ENCODE measurements around the gene SMARCA2.

SMARCA2 gene

DNA sequence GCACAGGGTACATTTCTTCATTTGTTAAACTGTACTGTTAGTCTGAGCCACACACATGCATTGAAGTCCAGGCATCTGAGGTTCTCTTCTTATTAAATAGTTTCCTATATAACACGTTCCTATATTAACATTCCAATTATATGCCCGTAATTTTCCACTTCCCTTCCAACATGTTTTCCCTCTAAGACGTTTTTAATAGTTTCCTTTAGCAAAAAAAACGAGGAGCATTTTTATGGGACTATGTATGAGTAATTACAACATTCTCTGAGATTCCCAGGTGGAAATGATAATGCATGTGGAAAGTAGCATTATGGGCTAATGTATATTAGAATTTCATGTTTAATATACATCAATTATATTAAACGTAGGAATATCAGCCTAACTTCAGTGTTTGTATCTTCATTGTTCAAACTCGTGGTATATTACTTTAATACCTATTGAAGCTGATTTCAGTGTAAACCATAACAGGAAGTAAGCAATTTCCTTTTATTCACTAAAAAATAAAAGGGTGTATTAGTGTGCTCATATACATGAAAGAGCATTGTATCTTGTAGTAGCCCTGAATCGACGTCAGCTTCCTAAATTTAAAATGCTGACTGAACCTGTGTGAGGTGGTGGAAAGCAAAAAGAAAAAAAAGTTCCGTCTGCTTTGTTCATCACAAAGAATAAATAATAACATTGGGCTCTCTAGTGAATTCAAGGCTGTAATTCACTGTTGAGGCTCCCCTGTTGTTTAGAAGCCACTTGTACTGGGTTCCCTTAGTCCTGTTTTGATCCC lies 11.3 kb downstream of the SMARCA2 start:
- H3K4me1 ChIP-seq (ENCODE audit: insufficient read depth, low read length) = peaks cover 88% of the 10 kb centered on the region
- no peaks in the 10 kb centered on the region for H3K27me3 ChIP-seq (ENCODE audit: control insufficient read depth in 1 of 2, insufficient read depth in 2 of 2, low read length in 2 of 2)
- no peak overlapping the region for H3K27ac ChIP-seq (ENCODE audit: low read depth, low read length)
- H3K9ac ChIP-seq (ENCODE audit: low read length) = no peak overlapping the region
- no peaks in the 10 kb centered on the region for H3K9me3 ChIP-seq (ENCODE audit: low read length)
- H3K4me3 ChIP-seq (ENCODE audit: low read depth in 1 of 2, low read length in 2 of 2) = no peak overlapping the region
- no peaks in the 10 kb centered on the region for H3K36me3 ChIP-seq (ENCODE audit: insufficient read depth, low read length)

DNA sequence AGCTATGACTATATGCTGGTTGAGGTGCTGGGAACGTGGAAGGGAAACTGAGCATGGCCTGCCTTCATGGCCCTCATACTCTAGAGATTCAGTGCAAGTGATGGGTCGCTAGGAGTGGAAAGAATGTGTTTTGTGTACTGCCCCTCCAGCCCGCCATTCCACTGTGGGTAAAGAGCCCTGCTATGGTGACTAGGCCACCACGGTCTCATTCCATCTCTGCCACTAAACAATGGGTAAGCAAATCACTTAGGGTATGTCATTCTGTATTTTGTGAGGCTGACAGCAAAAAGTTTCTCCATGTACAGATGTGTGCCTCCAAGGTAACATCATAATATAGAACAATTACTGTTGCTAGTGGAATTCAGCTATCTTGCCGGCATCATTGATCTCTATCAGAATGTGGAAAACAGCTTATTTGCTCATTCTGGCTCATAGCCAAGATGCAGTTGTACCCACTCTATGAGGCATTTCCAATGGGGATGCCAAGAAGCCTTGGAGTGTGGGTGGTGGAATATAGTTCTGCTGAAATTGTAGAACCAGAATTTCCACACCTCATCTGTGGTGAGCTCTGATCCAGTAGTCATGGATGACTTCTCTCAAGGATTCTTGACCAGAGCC lies 12.5 kb downstream of the SMARCA2 start:
- Histone ChIP-seq H3K9me3 (ENCODE audit: low read length) (no peaks in the 10 kb centered on the region), H3K27me3 (ENCODE audit: control insufficient read depth in 1 of 2, insufficient read depth in 2 of 2, low read length in 2 of 2) (no peaks in the 10 kb centered on the region), H3K4me3 (ENCODE audit: low read depth in 1 of 2, low read length in 2 of 2) (no peak overlapping the region), H3K9ac (ENCODE audit: low read length) (no peak overlapping the region), H3K27ac (ENCODE audit: low read depth, low read length) (no peak overlapping the region), H3K4me1 (ENCODE audit: insufficient read depth, low read length) (peaks cover 85% of the 10 kb centered on the region), H3K36me3 (ENCODE audit: insufficient read depth, low read length) (peaks cover under 1% of the 10 kb centered on the region)

DNA sequence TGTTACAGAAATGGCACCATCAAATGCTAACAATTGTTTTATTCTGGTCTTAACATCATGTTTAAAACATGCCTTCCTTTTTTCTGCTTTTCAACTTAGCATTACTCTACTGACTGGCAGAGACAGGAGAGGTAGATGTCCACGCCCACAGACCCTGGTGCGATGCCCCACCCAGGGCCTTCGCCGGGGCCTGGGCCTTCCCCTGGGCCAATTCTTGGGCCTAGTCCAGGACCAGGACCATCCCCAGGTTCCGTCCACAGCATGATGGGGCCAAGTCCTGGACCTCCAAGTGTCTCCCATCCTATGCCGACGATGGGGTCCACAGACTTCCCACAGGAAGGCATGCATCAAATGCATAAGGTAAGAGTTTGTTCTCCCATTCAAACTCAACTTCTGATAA lies 13.7 kb downstream of the SMARCA2 start:
- no peak overlapping the region for H3K9ac ChIP-seq (ENCODE audit: low read length)
- H3K9me3 ChIP-seq (ENCODE audit: low read length) = no peaks in the 10 kb centered on the region
- peaks cover 73% of the 10 kb centered on the region for H3K4me1 ChIP-seq (ENCODE audit: insufficient read depth, low read length)
- no peaks in the 10 kb centered on the region for H3K27me3 ChIP-seq (ENCODE audit: control insufficient read depth in 1 of 2, insufficient read depth in 2 of 2, low read length in 2 of 2)
- no peak overlapping the region for H3K27ac ChIP-seq (ENCODE audit: low read depth, low read length)
- peaks cover 12% of the 10 kb centered on the region for H3K36me3 ChIP-seq (ENCODE audit: insufficient read depth, low read length)
- no peak overlapping the region for H3K4me3 ChIP-seq (ENCODE audit: low read depth in 1 of 2, low read length in 2 of 2)

DNA sequence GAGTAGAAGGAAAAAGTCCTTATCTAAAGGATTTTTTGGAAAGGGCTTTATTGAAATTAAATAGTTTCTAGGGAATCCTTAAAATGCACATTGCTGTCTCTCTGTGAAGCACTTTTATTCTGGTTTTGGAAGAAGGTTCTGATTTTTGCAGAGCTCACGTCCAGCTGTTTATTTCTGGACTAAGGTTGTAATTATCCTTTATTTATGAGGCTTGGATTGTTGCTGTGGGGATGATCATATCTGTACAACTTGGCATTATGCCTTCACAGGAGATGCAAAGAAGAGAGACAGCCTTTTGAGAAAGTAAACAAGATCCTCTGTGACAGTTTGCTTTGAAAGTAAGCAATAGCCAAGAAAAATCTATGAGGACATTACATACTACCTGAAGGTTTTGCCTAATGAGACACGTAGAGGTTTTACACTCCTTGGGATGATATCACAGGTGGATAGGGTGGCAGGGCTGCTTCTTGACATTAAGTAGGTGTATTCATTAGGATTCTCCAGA lies 14.6 kb downstream of the SMARCA2 start:
- Histone ChIP-seq H3K27ac (ENCODE audit: low read depth, low read length) (no peak overlapping the region), H3K27me3 (ENCODE audit: control insufficient read depth in 1 of 2, insufficient read depth in 2 of 2, low read length in 2 of 2) (no peaks in the 10 kb centered on the region), H3K9me3 (ENCODE audit: low read length) (no peaks in the 10 kb centered on the region), H3K4me3 (ENCODE audit: low read depth in 1 of 2, low read length in 2 of 2) (no peak overlapping the region), H3K36me3 (ENCODE audit: insufficient read depth, low read length) (peaks cover 19% of the 10 kb centered on the region), H3K4me1 (ENCODE audit: insufficient read depth, low read length) (peaks cover 64% of the 10 kb centered on the region), H3K9ac (ENCODE audit: low read length) (no peak overlapping the region)

DNA sequence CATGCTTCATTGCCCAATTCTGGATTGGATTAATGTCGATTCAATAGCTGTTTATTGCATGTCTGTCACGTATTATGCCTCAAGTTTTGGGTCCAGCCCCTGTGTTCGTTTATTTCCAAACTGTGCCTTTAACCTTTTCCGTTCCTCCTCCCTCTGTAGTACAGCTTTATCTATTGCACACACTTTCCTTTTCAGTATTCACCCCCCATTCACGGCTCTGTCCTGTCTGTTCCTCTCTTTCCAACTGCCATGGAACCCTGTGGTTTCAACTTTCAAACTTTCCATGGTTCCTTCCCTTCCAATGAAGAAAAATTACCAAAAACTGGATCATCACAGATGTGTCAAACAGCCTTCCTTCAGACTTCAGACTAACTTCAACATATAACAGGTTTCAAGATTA lies 17.1 kb downstream of the SMARCA2 start:
- H3K27ac ChIP-seq (ENCODE audit: low read depth, low read length) = no peak overlapping the region
- no peaks in the 10 kb centered on the region for H3K9me3 ChIP-seq (ENCODE audit: low read length)
- peaks cover 41% of the 10 kb centered on the region for H3K4me1 ChIP-seq (ENCODE audit: insufficient read depth, low read length)
- no peak overlapping the region for H3K4me3 ChIP-seq (ENCODE audit: low read depth in 1 of 2, low read length in 2 of 2)
- no peaks in the 10 kb centered on the region for H3K27me3 ChIP-seq (ENCODE audit: control insufficient read depth in 1 of 2, insufficient read depth in 2 of 2, low read length in 2 of 2)
- peaks cover 19% of the 10 kb centered on the region for H3K36me3 ChIP-seq (ENCODE audit: insufficient read depth, low read length)
- no peak overlapping the region for H3K9ac ChIP-seq (ENCODE audit: low read length)

DNA sequence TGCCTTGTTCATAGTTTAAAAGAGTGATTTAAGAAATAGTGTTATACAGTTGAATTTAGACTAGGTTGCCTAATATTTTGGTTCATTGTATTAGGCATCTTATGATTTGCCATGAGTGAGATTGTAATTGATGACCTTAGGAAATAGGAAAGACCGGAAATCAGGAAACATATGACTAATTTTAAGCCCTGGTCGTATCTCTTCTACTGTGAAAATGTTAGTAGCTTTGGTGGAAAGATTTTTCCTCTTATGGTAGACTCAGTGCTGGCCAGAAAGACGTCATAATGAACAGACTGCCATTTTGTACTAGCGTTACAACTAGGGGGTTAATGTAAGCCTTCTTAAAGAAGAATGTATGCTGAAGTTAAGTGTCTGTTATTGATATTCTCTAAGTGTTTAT lies 21.7 kb downstream of the SMARCA2 start:
- H3K4me1 ChIP-seq (ENCODE audit: insufficient read depth, low read length) = peaks cover 5% of the 10 kb centered on the region
- H3K27ac ChIP-seq (ENCODE audit: low read depth, low read length) = no peak overlapping the region
- no peaks in the 10 kb centered on the region for H3K27me3 ChIP-seq (ENCODE audit: control insufficient read depth in 1 of 2, insufficient read depth in 2 of 2, low read length in 2 of 2)
- H3K9ac ChIP-seq (ENCODE audit: low read length) = no peak overlapping the region
- H3K9me3 ChIP-seq (ENCODE audit: low read length) = no peaks in the 10 kb centered on the region
- peaks cover 43% of the 10 kb centered on the region for H3K36me3 ChIP-seq (ENCODE audit: insufficient read depth, low read length)
- no peak overlapping the region for H3K4me3 ChIP-seq (ENCODE audit: low read depth in 1 of 2, low read length in 2 of 2)

DNA sequence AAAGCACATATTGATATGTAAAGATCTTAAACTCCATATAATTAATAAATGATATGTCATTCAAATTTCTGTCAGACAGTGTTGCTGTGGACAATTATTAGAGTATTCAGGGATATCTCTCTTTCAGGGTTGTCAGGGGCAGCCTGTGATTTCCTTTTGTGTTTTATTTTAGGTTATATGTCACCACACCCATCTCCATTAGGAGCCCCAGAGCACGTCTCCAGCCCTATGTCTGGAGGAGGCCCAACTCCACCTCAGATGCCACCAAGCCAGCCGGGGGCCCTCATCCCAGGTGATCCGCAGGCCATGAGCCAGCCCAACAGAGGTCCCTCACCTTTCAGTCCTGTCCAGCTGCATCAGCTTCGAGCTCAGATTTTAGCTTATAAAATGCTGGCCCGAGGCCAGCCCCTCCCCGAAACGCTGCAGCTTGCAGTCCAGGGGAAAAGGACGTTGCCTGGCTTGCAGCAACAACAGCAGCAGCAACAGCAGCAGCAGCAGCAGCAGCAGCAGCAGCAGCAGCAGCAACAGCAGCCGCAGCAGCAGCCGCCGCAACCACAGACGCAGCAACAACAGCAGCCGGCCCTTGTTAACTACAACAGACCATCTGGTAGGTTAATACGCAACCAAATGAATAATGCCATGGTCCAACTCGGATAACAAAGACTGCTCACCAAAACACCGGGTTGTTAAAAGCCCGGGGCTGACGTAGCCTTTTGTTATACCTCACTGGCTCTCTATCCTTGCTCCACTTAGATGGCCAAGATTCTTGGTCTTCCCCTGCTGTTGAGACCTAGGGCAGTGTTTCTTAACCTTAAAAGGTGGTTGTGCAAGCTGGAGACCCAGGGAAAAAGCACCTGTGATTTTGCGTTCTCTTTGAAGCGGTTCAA lies 24.4 kb downstream of the SMARCA2 start:
- peaks cover 4% of the 10 kb centered on the region for H3K4me1 ChIP-seq (ENCODE audit: insufficient read depth, low read length)
- H3K27ac ChIP-seq (ENCODE audit: low read depth, low read length) = peak overlapping the region; percentile 19

DNA sequence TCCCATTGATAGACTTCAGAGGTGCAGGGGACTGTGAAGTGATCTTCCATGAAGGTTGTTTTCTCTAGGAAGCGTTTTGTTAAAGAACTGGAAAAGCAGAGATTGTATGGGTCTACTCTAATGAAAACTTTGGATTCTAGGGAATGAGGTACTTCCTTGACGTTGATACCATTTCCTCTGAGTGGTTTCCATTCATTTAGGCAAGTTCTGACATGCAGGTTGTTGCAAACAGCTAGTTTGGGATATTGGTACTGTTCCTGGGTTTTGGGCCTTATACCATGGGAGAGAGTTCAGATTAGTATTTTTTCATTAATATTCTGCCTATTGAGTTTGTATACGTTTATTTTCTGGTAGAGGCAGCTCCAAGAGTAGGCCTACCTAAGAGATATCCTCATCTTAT lies 25.7 kb downstream of the SMARCA2 start:
- Histone ChIP-seq H3K27me3 (ENCODE audit: control insufficient read depth in 1 of 2, insufficient read depth in 2 of 2, low read length in 2 of 2) (no peaks in the 10 kb centered on the region), H3K27ac (ENCODE audit: low read depth, low read length) (no peak overlapping the region), H3K9me3 (ENCODE audit: low read length) (no peaks in the 10 kb centered on the region), H3K36me3 (ENCODE audit: insufficient read depth, low read length) (peaks cover 40% of the 10 kb centered on the region), H3K4me1 (ENCODE audit: insufficient read depth, low read length) (peaks cover 4% of the 10 kb centered on the region), H3K9ac (ENCODE audit: low read length) (no peak overlapping the region), H3K4me3 (ENCODE audit: low read depth in 1 of 2, low read length in 2 of 2) (no peak overlapping the region)

More for the DNA sequence above, 24.4 kb downstream of the SMARCA2 start:
- Histone ChIP-seq H3K36me3 (ENCODE audit: insufficient read depth, low read length) (peaks cover 37% of the 10 kb centered on the region), H3K9ac (ENCODE audit: low read length) (no peak overlapping the region), H3K9me3 (ENCODE audit: low read length) (no peaks in the 10 kb centered on the region), H3K4me3 (ENCODE audit: low read depth in 1 of 2, low read length in 2 of 2) (no peak overlapping the region), H3K27me3 (ENCODE audit: control insufficient read depth in 1 of 2, insufficient read depth in 2 of 2, low read length in 2 of 2) (no peaks in the 10 kb centered on the region)

DNA sequence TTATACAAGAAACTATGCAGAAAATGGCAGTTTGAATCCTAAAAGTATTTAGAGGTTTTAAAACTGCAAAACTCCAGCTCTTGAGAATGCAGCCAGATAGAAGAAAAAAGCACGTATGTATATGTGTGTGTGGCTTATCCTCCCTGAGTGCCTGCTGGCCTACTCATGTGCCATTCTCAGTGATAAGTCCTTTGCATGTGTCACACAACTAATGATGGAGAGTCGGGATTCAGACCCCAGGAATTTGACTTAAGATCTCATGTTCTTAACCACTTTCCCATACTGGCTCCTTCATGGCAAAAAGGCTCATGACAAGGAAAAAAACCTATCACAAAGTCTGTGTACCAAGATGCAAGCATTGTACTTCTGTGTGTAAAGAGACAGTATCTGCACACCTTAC lies 26.6 kb downstream of the SMARCA2 start:
- Histone ChIP-seq H3K9me3 (ENCODE audit: low read length) (no peaks in the 10 kb centered on the region), H3K4me3 (ENCODE audit: low read depth in 1 of 2, low read length in 2 of 2) (no peak overlapping the region), H3K27ac (ENCODE audit: low read depth, low read length) (no peak overlapping the region), H3K4me1 (ENCODE audit: insufficient read depth, low read length) (peaks cover 4% of the 10 kb centered on the region), H3K9ac (ENCODE audit: low read length) (no peak overlapping the region), H3K27me3 (ENCODE audit: control insufficient read depth in 1 of 2, insufficient read depth in 2 of 2, low read length in 2 of 2) (no peaks in the 10 kb centered on the region), H3K36me3 (ENCODE audit: insufficient read depth, low read length) (peaks cover 40% of the 10 kb centered on the region)

DNA sequence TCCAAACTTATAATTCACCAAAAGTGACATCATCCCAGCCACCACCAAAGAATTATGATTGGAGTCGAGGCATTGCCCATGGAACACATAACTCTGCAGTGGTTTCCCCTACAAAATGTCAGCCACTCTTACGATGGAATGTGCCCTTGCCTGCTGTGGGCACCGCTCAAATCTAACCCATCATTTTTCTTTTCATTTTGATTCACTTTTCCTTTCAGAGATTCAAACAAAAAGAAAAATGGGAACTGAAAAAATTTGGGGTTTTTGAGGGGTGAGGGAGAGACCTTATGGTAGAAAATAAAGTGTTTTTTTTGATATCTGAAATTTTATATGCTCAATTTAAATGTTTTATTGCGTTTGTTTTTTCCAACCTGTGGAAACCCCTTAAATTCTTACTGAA lies 28.1 kb downstream of the SMARCA2 start:
- Histone ChIP-seq H3K4me1 (ENCODE audit: insufficient read depth, low read length) (peaks cover 4% of the 10 kb centered on the region), H3K9ac (ENCODE audit: low read length) (no peak overlapping the region), H3K4me3 (ENCODE audit: low read depth in 1 of 2, low read length in 2 of 2) (no peak overlapping the region), H3K27ac (ENCODE audit: low read depth, low read length) (no peak overlapping the region), H3K36me3 (ENCODE audit: insufficient read depth, low read length) (peaks cover 47% of the 10 kb centered on the region), H3K9me3 (ENCODE audit: low read length) (no peaks in the 10 kb centered on the region), H3K27me3 (ENCODE audit: control insufficient read depth in 1 of 2, insufficient read depth in 2 of 2, low read length in 2 of 2) (no peaks in the 10 kb centered on the region)

DNA sequence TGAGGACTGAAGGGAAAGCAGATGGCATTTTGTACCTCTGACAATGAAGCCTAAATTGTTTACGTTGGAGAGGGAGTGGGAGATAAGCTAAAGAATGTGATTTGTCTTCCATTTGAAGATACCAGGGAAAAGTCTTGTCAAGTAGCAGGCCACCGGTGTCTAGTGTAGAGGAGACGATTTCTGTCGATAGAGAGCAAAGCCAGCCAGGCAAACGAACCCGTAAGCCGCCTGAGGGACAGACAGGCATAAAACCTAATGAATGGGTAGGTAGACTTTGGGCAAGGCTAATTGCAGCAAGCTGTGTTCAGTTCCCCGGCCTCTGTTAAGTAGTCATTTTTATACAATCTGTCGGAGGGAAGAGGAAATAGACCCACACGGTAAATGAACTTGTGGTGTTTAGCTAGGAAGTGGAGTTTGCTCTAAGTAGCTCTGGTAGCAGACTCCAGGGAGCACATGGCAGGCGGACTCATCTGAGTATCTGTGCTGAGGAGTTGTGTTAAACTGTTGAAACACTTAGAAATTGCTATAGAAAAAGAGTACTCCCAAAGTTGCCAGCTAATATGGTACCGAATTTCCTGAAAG lies 28.8 kb downstream of the SMARCA2 start:
- no peak overlapping the region for H3K9ac ChIP-seq (ENCODE audit: low read length)
- H3K27me3 ChIP-seq (ENCODE audit: control insufficient read depth in 1 of 2, insufficient read depth in 2 of 2, low read length in 2 of 2) = no peaks in the 10 kb centered on the region
- no peaks in the 10 kb centered on the region for H3K9me3 ChIP-seq (ENCODE audit: low read length)
- H3K4me1 ChIP-seq (ENCODE audit: insufficient read depth, low read length) = peaks cover 4% of the 10 kb centered on the region
- no peak overlapping the region for H3K27ac ChIP-seq (ENCODE audit: low read depth, low read length)
- H3K4me3 ChIP-seq (ENCODE audit: low read depth in 1 of 2, low read length in 2 of 2) = no peak overlapping the region
- peaks cover 42% of the 10 kb centered on the region for H3K36me3 ChIP-seq (ENCODE audit: insufficient read depth, low read length)
